Measurements from ENCODE around the gene AP1G2. TPM values are rescaled to one million over a fixed set of nuclear protein-coding genes. Genes with fewer than 3 reads are reported as not detected.

Gene AP1G2
- total and polyA plus RNA-seq, 2 of the 13 experiments (the other 11 are each of a cell fraction or from before 2014, with no cell fraction given), result 96.9 to 611 TPM

- no peak for TF ChIP-seq IRF1 (CRISPR knock-in tag; IDR thresholded peaks at IDR 0.05; ENCODE audit: low read depth)
- TF ChIP-seq ZFP1 (CRISPR knock-in tag; IDR thresholded peaks at IDR 0.05), result peak; percentile 31; the same call in 1 of the 2 replicates
- TF ChIP-seq THAP9 (CRISPR knock-in tag; IDR thresholded peaks at IDR 0.05; ENCODE audit: borderline replicate concordance), result no peak
- TF ChIP-seq GATAD2A (CRISPR knock-in tag; IDR thresholded peaks at IDR 0.05), result peak; percentile 46
- no peak for TF ChIP-seq ZNF850 (CRISPR knock-in tag; conservative IDR thresholded peaks at IDR 0.05)
- peak; percentile 40; the same call in 1 of the 2 replicates for TF ChIP-seq ZFX (CRISPR knock-in tag; IDR thresholded peaks at IDR 0.05; ENCODE audit: low read depth)
- no peak for TF ChIP-seq KLF9 (CRISPR knock-in tag; IDR thresholded peaks at IDR 0.05; ENCODE audit: low read depth)
- TF ChIP-seq ZSCAN22 (CRISPR knock-in tag; IDR thresholded peaks at IDR 0.05), result no peak
- TF ChIP-seq FOXO4 (CRISPR knock-in tag; conservative IDR thresholded peaks at IDR 0.05), result 0 out of 2 replicates have a peak, but pooled peaks have one; percentile 84
- TF ChIP-seq DDIT3 (CRISPR knock-in tag; IDR thresholded peaks at IDR 0.05), result no peak
- TF ChIP-seq NFATC3 (CRISPR knock-in tag; IDR thresholded peaks at IDR 0.05), result no peak
- TF ChIP-seq ZNF292 (CRISPR knock-in tag; IDR thresholded peaks at IDR 0.05; ENCODE audit: borderline replicate concordance, low read depth), result 0 out of 2 replicates have a peak, but pooled peaks have one; percentile 42
- 0 out of 2 replicates have a peak, but pooled peaks have one; percentile 31 for TF ChIP-seq JUNB (CRISPR knock-in tag; IDR thresholded peaks at IDR 0.05; ENCODE audit: borderline replicate concordance)
- no peak for TF ChIP-seq KDM3A (CRISPR knock-in tag; IDR thresholded peaks at IDR 0.05; ENCODE audit: low read depth)
- no peak for TF ChIP-seq CERS6 (CRISPR knock-in tag; IDR thresholded peaks at IDR 0.05)
- TF ChIP-seq HNRNPLL (IDR thresholded peaks at IDR 0.05; ENCODE audit: low read depth, low read length, poor library complexity, severe bottlenecking), result no peak
- TF ChIP-seq ZNF792 (CRISPR knock-in tag; IDR thresholded peaks at IDR 0.05), result peak; percentile 16; the same call in 1 of the 2 replicates
- 0 out of 2 replicates have a peak, but pooled peaks have one; percentile 25 for TF ChIP-seq SSRP1 (CRISPR knock-in tag; IDR thresholded peaks at IDR 0.05)
- TF ChIP-seq ISL2 (CRISPR knock-in tag; IDR thresholded peaks at IDR 0.05), result no peak
- TF ChIP-seq ZNF101 (CRISPR knock-in tag; IDR thresholded peaks at IDR 0.05; ENCODE audit: borderline replicate concordance, low read depth), result no peak
- TF ChIP-seq CHCHD3 (CRISPR knock-in tag; IDR thresholded peaks at IDR 0.05), result no peak
- TF ChIP-seq ZNF275 (CRISPR knock-in tag; IDR thresholded peaks at IDR 0.05; ENCODE audit: borderline replicate concordance), result no peak
- TF ChIP-seq MTA1 (CRISPR knock-in tag; IDR thresholded peaks at IDR 0.05; ENCODE audit: borderline replicate concordance), result no peak
- 0 out of 2 replicates have a peak, but pooled peaks have one; percentile 21 for TF ChIP-seq GATAD1 (CRISPR knock-in tag; IDR thresholded peaks at IDR 0.05)
- no peak for TF ChIP-seq KLF13 (CRISPR knock-in tag; IDR thresholded peaks at IDR 0.05)
Observed at GRCh38 chr14:23612354-23612732, 44.8 kb upstream of the AP1G2 start (continued).
